IMR-90 (cell line): ENCODE results near the gene FRMD5. TPM values are rescaled to one million over a fixed set of nuclear protein-coding genes. Genes with fewer than 3 reads are reported as not detected.

ENCODE experiments used
- ATAC-seq: fragments of 200-7000 bp; cut with Tn5 transposase; 2 replicates; pipeline ENCODE4 v1.9.1; 2020; ENCODE audit warnings: low read depth, mild to moderate bottlenecking, moderate library complexity
- BruUV-seq: library from RNA; stranded (reverse); fragments of 400-500 nt; replicated peaks from 2 replicates; lab custom pipeline; 2021; lab: Mats Ljungman, UMichigan
- CTCF ChIA-PET: fragments of 300-600 bp; formaldehyde crosslinking; extraction: SDS; loops from one replicate; lab custom pipeline; 2021; ENCODE audit warnings: antibody characterized with exemption; lab: Yijun Ruan, JAX
- POLR2A ChIA-PET: fragments of 300-600 bp; sonication (Branson Sonifier 250); formaldehyde crosslinking; loops from one replicate; lab custom pipeline; 2022; ENCODE audit warnings: antibody characterized with exemption; ENCODE audit not compliant: unreplicated experiment; lab: Charles Lee
- DNase-seq: peaks from one replicate; pipeline ENCODE4 v3.0.0; 2013
- H2AFZ ChIP-seq: replicated peaks from 2 replicates; pipeline ENCODE3; 2013; ENCODE audit warnings: low read length, mild to moderate bottlenecking; ENCODE audit not compliant: poor library complexity
- H2AK5ac ChIP-seq: 2 replicates; pipeline ENCODE4 v1.6.1; 2013; ENCODE audit warnings: low read depth, low read length, inconsistent platforms
- H2AK9ac ChIP-seq: replicated peaks from 2 replicates; pipeline ENCODE3; 2013; ENCODE audit warnings: mild to moderate bottlenecking, low read depth, low read length, moderate library complexity; ENCODE audit not compliant: poor library complexity
- H2BK120ac ChIP-seq: 2 replicates; pipeline ENCODE4 v1.6.1; 2013; ENCODE audit warnings: low read depth, low read length, inconsistent platforms
- H2BK15ac ChIP-seq: 3 replicates; pipeline ENCODE4 v1.6.1; 2013; ENCODE audit warnings: low read depth, low read length, inconsistent platforms
- H2BK20ac ChIP-seq: 2 replicates; pipeline ENCODE4 v1.6.1; 2013; ENCODE audit warnings: low read depth, mild to moderate bottlenecking, inconsistent platforms, low read length, moderate library complexity
- H2BK5ac ChIP-seq: 2 replicates; pipeline ENCODE4 v1.6.1; 2013; ENCODE audit warnings: mild to moderate bottlenecking, low read depth, low read length, inconsistent platforms; ENCODE audit not compliant: poor library complexity, severe bottlenecking
- H3K14ac ChIP-seq: replicated peaks from 2 replicates; pipeline ENCODE4 v1.6.1; 2013; ENCODE audit warnings: low read depth, low read length, inconsistent platforms
- H3K18ac ChIP-seq: 2 replicates; pipeline ENCODE4 v1.6.1; 2013; ENCODE audit warnings: low read depth, low read length, control low read depth
- H3K23ac ChIP-seq: 2 replicates; pipeline ENCODE4 v1.6.1; 2013; ENCODE audit warnings: low read depth, low read length, inconsistent platforms
- H3K27ac ChIP-seq: 2 replicates; pipeline ENCODE4 v1.5.1; 2013; ENCODE audit warnings: mild to moderate bottlenecking, control low read depth, low read length; ENCODE audit not compliant: insufficient read depth
- H3K27me3 ChIP-seq: 2 replicates; pipeline ENCODE4 v1.6.1; 2013; ENCODE audit warnings: low read length; ENCODE audit not compliant: control insufficient read depth, insufficient read depth
- H3K36me3 ChIP-seq: 2 replicates; pipeline ENCODE4 v1.6.1; 2013; ENCODE audit warnings: low read length, mixed read lengths; ENCODE audit not compliant: control insufficient read depth, insufficient read depth
- H3K4ac ChIP-seq: 2 replicates; pipeline ENCODE4 v1.6.1; 2013; ENCODE audit warnings: low read depth, low read length, inconsistent platforms
- H3K4me1 ChIP-seq: 2 replicates; pipeline ENCODE4 v1.6.1; 2013; ENCODE audit warnings: low read length, mixed read lengths; ENCODE audit not compliant: control insufficient read depth, insufficient read depth
- H3K4me2 ChIP-seq: 2 replicates; pipeline ENCODE4 v1.6.1; 2013; ENCODE audit warnings: low read depth, mild to moderate bottlenecking, control low read depth, low read length, moderate library complexity
- H3K4me3 ChIP-seq: 2 replicates; pipeline ENCODE4 v1.5.1; 2013; ENCODE audit warnings: low read depth, mild to moderate bottlenecking, control low read depth, low read length, moderate library complexity; ENCODE audit not compliant: insufficient read depth
- H3K56ac ChIP-seq: 2 replicates; pipeline ENCODE4 v1.6.1; 2013; ENCODE audit warnings: low read length, inconsistent platforms; ENCODE audit not compliant: insufficient read depth; ENCODE audit errors: extremely low read depth
- H3K79me1 ChIP-seq, 2 experiments: 2 replicates each; pipeline ENCODE4 v1.6.1; 2013; ENCODE audit warnings: low read length in 2 of 2, inconsistent platforms in 1 of 2, low read depth in 1 of 2
- H3K9ac ChIP-seq: 2 replicates; pipeline ENCODE4 v1.6.1; 2013; ENCODE audit warnings: low read depth, low read length, control low read depth
- H3K9me1 ChIP-seq: 2 replicates; pipeline ENCODE4 v1.6.1; 2013; ENCODE audit warnings: low read length, inconsistent platforms; ENCODE audit not compliant: insufficient read depth
- H3K9me3 ChIP-seq: 2 replicates; pipeline ENCODE4 v1.6.1; 2013; ENCODE audit warnings: low read length; ENCODE audit not compliant: control insufficient read depth, insufficient read depth
- H4K20me1 ChIP-seq: 2 replicates; pipeline ENCODE4 v1.6.1; 2013; ENCODE audit warnings: low read length, inconsistent platforms; ENCODE audit not compliant: insufficient read depth
- H4K5ac ChIP-seq: 2 replicates; pipeline ENCODE4 v1.6.1; 2013; ENCODE audit warnings: mild to moderate bottlenecking, low read depth, low read length, control low read depth
- H4K8ac ChIP-seq, 2 experiments: 2 replicates each; pipeline ENCODE4 v1.6.1; 2013; ENCODE audit warnings: low read depth in 2 of 2, low read length in 2 of 2, control low read depth in 1 of 2, inconsistent platforms in 1 of 2
- H4K91ac ChIP-seq: 2 replicates; pipeline ENCODE4 v1.6.1; 2013; ENCODE audit warnings: low read depth, low read length, inconsistent platforms; ENCODE audit not compliant: insufficient read depth
- BHLHE40 ChIP-seq: fragments of 150-350 bp; IDR thresholded peaks from 2 replicates; pipeline ENCODE4 v1.6.1; 2016; ENCODE audit warnings: mild to moderate bottlenecking, low read depth, low read length
- CEBPB ChIP-seq: IDR thresholded peaks from 2 replicates; pipeline ENCODE4 v1.6.1; 2012; ENCODE audit warnings: low read depth, low read length, improper control_type of control experiment
- WGBS, 2 experiments: methylation state at CpG; one replicate each; pipeline versions ENCODE4 v1.1.5 to v1.1.7; 2013; ENCODE audit warnings: missing lambda C conversion rate in 2 of 2; ENCODE audit not compliant: insufficient read length in 1 of 2; ENCODE audit errors: extremely low coverage in 2 of 2; 5-methylcytosine and 5-hydroxymethylcytosine counted together
- dilution Hi-C: fragments of 300-500 bp; cut with HindIII; formaldehyde crosslinking; loops from one replicate; pipeline ENCODE4 v1.14.3; 2018; ENCODE audit warnings: low sequenced_read_pairs; ENCODE audit not compliant: unreplicated experiment
- in situ Hi-C: fragments of 300-500 bp; cut with MboI; formaldehyde crosslinking; loops from 3 replicates; pipeline ENCODE4 v1.14.3; 2019; ENCODE audit warnings: low sequenced_read_pairs, inconsistent platforms, mixed read lengths
- intact Hi-C: fragments of 100-400 bp; cut with micrococcal nuclease; formaldehyde crosslinking; loops from 2 replicates; pipeline ENCODE4 v1.10.0; 2022
- polyA plus RNA-seq, 3 experiments: library from polyadenylated mRNA; depleted of rRNA; stranded (reverse); fragments of >200 nt; gene quantifications; 2 replicates each; pipeline ENCODE4 v1.2.3, GENCODE V29; 2012; ENCODE audit warnings: low replicate concordance in 1 of 3
- total RNA-seq: library from RNA; depleted of rRNA; stranded (reverse); fragments of >200 nt; gene quantifications from 2 replicates; pipeline ENCODE4 v1.2.3, GENCODE V29; 2012

FRMD5 gene
- total and polyA plus RNA-seq, 2 of the 4 experiments (the other 2 are of a cell fraction) = 4.1 to 5.4 TPM

DNA sequence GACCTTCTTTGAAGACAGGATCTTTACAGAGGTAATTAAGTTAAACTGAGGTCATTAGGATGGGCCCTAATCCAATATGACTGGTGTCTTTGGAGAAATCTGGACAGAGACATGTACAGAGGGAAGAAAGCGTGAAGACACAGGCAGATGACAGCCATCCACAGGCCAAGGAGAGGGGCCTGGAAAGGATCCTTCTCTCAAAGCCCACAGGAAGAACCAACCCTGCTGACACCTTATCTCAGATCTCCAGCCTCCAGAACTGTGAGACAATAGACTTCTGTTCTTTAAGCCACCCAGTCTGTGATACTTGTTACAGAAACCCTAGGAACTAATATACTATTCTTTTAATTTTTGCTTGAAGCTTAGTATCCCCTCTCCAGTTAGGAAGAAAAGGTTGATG is 294.1 kb downstream of the FRMD5 start:
- Histone ChIP-seq H2BK5ac (no peak overlapping the region), H3K23ac (no peak overlapping the region), H4K8ac (no peak overlapping the region), H2AK9ac (no peak overlapping the region), H2AFZ (no peak overlapping the region), H3K79me1 (no peaks in the 10 kb centered on the region), H3K18ac (no peak overlapping the region), H4K5ac (no peak overlapping the region), H3K4me3 (no peak overlapping the region), H2BK20ac (no peak overlapping the region), H3K9ac (no peak overlapping the region), H3K56ac (no peak overlapping the region), H3K27ac (no peak overlapping the region), H3K4me2 (no peak overlapping the region), H4K20me1 (no peaks in the 10 kb centered on the region), H3K27me3 (no peaks in the 10 kb centered on the region), H3K14ac (no peak overlapping the region), H2BK15ac (no peak overlapping the region), H3K36me3 (no peaks in the 10 kb centered on the region), H3K4ac (no peak overlapping the region), H2AK5ac (no peak overlapping the region), H2BK120ac (no peak overlapping the region; the same call in 1 of the 2 replicates), H3K9me1 (peaks cover 9% of the 10 kb centered on the region; the same call in 1 of the 2 replicates), H3K4me1 (peaks cover 5% of the 10 kb centered on the region; the same call in 1 of the 2 replicates), H3K9me3 (no peaks in the 10 kb centered on the region), H4K91ac (no peak overlapping the region)
- no TSS peak for BruUV-seq
- WGBS, 2 experiments = no CpG with 5 or more reads among the region's 1 CpG
- dilution Hi-C loops (loop anchor here (10.0 kb wide), 1 partner anchor 314 kb away; no protein-coding TSS in a partner anchor), in situ Hi-C loops (loop anchor here (5.0 to 25.0 kb wide), 2 partner anchors 161 to 316 kb away; no protein-coding TSS in a partner anchor), intact Hi-C loops (loop anchor here (5.0 kb wide), 2 partner anchors 386 to 601 kb away; partner anchors contain the start of gene GOLM2)
- POLR2A ChIA-PET = no interaction called here
- no peak for DNase-seq
- no peak for TF ChIP-seq BHLHE40
- TF ChIP-seq CEBPB = no peak
- ATAC-seq = no peak
- CTCF ChIA-PET = no interaction called here
